HG03095 (cell line): ENCODE results near the gene MITF.

Experiments
- ATAC-seq: cut with Tn5 transposase; IDR thresholded peaks from one replicate; pipeline ENCODE4 v1.9.1; 2021; ENCODE audit warnings: moderate library complexity; ENCODE audit not compliant: unreplicated experiment

Gene MITF

DNA sequence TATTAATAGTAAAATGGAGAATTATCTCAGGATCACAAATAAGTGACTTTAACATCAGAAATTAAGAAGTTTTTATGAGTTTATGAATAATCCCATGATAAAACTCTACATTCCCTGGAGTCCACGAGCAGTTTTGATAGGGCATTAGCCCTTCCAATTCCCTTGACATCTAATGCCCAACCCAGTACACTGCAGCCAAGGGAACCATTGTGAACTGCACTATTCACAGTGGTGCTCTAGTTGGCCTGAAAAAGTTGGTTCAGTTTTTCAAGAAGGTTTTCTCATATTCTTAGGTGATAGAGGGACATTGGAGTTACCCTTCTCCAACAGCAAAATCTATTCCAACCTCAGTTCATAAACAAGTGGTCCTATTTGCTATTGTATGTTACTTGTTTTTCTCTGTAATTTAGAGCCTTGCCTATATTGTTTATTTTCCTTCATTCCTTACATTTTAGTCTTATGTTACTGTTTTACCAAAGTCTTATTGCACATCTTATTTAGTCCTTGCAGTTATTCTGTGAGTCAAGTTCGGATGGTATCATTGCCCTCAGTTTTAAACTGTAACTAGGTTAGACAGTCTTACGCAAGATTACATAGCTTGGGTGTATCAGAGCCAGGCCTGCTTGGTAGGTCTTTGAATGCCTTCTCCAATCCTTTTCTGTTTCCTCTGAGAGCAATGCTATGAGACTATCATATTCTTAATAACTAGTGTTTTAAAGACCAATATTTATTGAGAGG is 202.3 kb downstream of the MITF start:
- no peak for ATAC-seq

DNA sequence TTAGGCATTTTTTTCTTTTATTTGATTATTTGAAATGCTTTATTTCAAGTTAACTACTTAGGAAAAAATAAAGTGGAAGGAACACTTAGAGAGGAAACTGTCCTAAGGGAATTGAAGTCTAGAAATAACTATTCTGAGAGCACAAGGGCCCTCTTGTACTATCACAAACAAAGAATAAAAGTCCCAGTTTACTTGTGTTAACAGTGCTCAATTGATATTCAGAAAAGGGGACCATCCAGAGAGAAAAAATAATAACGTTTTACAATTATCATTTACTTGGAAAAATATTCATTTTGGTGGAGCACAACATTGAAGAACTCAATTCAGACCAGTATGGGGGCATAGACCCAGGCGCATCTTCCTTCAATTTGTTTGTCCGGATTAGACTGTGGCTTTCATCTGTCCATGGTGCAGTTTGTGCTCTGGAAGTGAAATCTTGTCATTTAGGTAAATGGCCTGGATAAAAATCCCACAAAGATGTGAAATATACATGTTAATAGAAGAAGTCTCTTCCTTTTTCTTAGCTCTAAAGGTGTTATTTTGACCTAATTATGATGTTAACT is 205.7 kb downstream of the MITF start:
- no peak for ATAC-seq

DNA sequence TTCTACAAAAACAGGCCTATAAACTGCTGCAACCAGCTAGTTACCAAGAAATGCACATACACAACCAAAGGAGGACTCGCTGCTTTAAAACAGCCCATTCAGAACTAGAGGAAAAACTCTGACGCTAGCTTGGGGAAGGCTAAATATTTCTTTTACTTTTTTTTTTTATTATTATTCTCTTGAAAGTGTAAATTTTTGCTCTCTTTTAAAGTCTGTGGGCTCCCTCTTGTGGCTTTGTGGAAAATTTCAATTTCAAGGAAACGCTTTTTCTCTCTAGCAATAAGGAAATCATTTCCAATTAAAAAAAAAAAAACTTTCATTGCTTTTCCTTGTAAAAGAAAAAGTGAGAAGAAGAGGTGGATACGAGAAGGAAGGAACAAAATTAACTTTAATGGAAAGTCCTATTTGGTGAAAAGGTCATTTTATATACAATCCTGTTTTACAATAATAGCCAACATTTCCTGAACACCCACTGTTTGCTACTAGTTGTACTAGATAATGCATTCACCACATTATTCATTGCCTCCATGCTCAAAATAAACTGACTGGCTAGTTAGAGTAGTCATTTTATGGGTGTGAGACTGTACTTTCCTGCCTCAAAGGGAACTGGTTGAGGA is 209.1 kb downstream of the MITF start:
- ATAC-seq = no peak

DNA sequence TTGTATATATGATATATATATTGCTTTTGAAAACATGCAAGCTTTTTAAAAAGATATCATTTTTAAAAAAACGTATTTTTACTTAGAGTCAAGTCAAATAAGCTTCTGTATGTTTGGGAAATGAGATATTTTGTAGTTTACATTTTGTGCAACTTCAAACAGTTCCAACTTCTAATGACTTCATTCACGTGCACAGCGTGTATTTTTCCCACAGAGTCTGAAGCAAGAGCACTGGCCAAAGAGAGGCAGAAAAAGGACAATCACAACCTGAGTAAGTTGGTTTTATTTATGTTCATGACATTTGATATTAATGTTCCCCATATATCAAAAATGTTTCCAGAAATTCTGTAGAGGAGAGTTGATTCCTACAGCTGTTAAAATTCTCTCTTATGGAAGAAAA is 212.4 kb downstream of the MITF start:
- ATAC-seq = no peak

GRCh38 chr3:69959581-69959980 is 220.3 kb downstream of the MITF start:
- ATAC-seq = no peak

DNA sequence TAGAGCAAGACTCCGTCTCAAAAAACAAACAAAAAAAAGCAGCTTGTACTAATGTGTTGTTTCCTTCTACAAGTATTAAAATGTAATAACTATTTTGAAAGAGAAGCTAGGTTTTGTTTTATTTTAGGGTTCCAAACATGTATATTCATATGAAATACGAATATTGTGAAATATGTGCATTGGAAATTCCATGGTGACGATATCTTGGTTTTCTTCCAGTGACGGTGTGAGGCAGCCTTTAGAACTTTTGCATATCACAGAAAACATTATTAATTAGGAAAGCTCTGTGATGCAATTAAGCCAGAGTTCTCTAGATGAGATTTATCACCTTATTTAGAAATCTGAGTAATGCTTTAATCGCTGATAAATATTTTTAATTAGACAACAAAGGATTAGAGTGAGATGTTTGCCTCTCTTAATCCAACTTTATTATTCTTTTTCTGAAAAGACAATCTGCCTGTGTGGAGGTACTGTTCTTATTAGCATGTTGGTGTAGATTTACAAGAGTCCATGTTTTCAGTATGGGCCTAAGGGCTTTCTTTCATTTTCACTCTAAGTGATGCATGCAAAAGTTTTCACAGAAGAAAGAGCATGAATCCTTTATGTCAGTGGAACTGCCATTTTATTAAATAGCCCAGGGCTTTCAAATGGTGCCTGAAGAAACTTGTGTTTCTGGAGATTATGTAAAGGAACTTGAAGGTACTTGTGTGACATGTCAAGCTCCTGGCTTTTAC is 222.6 kb downstream of the MITF start:
- no peak for ATAC-seq

DNA sequence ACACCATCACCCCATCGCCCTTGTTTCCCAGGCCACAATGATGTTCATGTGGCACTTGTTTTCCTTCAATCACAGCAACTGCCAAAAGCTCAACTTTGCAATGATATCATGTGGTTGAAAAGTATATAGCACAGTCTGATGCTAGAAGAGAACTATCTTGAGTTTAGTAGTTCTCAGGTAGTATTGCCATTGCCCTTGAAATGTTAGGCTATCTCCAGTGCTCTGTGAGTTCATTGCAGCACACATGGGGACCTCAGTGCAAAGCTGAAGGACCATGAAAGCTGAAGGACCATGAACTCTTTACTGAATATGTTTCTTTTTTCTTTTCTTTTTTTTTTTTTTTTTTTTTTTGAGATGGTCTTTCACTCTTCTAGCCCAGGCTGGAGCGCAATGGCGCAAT is 224.4 kb downstream of the MITF start:
- no peak for ATAC-seq

DNA sequence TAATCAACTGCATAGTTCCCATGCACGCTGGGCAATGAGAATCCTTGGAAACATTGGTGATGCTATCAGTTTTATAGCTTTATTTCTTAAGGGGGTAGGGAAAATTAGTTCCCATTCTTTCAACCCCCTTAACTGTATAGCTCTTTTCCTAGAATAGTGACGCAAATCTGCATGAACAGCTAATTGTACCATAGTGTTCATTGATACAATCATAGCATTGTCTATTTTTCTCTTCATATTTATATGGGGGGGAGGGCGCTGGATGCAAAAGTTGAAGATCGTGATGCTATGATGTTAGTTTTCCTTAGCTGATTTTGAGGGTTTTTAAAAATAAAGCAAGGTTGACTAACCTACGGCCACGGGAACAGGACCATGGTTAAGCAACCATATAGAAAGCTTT is 227.9 kb downstream of the MITF start:
- ATAC-seq = no peak

DNA sequence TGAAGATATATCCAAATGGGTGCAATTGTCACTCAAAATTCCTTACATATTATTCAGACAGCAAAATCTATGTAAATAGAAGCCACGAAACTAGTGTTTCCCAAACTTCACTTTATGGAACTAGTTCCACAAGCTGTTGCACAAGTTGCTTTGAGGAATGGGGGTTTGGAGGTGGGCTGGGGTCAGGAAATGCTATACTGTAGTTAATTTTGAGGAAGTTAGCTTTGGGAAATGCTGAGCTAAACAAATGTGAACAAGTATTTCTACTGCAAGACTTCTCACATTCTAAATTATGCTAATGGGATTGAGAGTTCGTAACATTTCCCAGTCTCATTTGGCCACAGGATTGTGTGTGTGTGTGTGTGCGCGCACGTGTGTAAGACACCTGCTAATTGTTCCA is 231.6 kb downstream of the MITF start:
- ATAC-seq = no peak

- ATAC-seq = no peak
Observed at GRCh38 chr3:69972672-69973071, 233.4 kb downstream of the MITF start.

GRCh38 chr3:69976021-69976420 is 236.8 kb downstream of the MITF start:
- no peak for ATAC-seq

GRCh38 chr3:69983546-69984265 is 244.4 kb downstream of the MITF start:
- ATAC-seq = no peak

DNA sequence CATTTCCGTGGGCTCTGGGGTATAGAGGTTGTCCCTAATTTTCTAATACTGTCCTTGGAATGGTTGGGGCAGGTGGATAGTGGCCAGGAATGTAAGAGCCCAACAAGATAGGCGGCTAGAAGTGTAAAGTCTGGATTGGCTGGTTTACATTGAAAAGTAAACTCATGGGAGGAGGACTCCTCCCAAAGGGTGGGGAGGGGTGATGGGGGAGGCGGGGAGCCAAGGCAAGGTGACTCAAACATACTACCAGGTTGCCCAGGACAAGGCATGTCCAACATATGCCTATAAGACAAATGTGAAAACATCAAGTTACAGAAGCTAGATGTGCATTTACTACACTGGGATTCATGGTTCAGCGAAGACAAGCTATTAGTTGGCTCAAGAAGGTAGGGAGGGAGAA is 246.0 kb downstream of the MITF start:
- no peak for ATAC-seq

- no peak for ATAC-seq
Observed at GRCh38 chr3:69986419-69986818, 247.2 kb downstream of the MITF start.

DNA sequence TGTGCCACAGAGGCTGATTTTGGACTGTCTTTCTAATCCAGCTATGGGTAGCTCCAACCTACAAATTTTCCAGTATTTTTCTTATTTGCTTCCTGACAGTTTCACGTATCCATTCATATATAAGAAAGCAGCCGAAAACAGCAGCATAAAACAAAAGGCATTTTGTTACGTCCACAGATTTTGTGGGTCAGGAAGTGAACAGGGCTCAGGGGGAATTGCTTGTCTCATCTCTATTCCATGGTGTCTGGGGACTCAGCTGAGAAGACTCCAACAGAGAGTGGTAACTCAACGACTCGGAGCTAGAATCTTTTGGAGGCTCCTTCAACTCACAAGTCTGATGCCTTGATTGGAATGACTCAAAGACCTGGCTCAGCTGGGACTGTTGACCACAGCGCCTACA is 248.6 kb downstream of the MITF start:
- no peak for ATAC-seq

- ATAC-seq = no peak
Observed at GRCh38 chr3:69993757-69994156, 254.5 kb downstream of the MITF start.

GRCh38 chr3:69994919-69995318 is 255.7 kb downstream of the MITF start:
- no peak for ATAC-seq

- no peak for ATAC-seq
Observed at GRCh38 chr3:69997631-69998307, 258.5 kb downstream of the MITF start.

GRCh38 chr3:69998759-69999139 is 259.5 kb downstream of the MITF start:
- no peak for ATAC-seq

DNA sequence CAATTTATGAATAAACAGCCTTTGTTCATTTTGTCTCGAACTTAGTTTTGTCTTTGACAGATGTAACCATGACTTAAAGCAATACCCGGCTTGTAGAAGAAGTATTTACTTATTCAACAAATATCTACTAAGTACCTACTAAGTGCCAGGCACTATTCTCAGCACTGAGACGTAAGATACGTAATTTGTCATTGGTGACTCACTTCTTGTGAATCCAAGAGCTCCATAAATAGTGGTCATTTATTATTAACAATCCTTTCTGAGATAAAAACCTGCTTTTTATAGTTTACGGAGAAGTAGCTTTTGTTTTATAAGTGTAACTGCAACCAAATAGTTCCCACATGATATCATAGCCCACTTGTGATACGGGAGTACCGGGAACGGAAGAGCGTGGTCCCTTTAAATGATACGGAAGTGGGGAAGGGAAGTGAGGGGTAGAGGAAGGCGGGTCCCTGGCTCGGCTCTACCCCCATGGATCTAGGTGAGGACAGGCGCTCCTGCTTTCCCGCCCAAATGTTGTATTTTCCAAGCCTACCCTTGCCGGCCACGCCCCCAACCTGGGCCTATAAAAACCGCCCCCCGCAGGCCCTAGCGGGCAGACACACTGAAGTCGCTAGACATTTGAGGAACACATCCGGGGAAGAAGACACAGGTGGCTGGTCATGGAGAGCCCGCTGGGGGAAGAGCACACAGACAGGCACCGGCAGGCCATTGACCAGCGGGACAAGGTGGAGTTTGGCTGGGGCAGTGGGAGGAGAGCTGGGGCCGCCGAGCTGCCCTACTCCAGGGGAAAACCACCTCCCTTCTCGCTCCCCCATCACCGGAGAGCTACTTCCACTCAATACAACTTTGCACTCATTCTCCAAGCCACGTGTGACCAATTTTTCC is 260.1 kb downstream of the MITF start, which contains the start of gene SAMMSON:
TSS of gene SAMMSON (plus strand) at position 594 of the 888 bp plus-strand sequence.
- ATAC-seq = no peak
